HCT116 (cell line): Measurements from ENCODE around the gene KRT36. TPM values are rescaled to one million over a fixed set of nuclear protein-coding genes. Genes with fewer than 3 reads are reported as not detected.

ENCODE experiments used
- ATAC-seq: fragments of 200-7000 bp; cut with Tn5 transposase; 2 replicates; pipeline ENCODE4 v1.9.1; 2020; ENCODE audit warnings: mild to moderate bottlenecking, moderate library complexity
- BruUV-seq: library from RNA; stranded (reverse); fragments of 400-500 nt; replicated peaks from 2 replicates; lab custom pipeline; 2021; lab: Mats Ljungman, UMichigan
- CTCF ChIA-PET: fragments of 300-600 bp; sonication (Branson Sonifier 250); formaldehyde crosslinking; loops from one replicate; lab custom pipeline; 2021; ENCODE audit warnings: antibody characterized with exemption; lab: Charles Lee
- POLR2A ChIA-PET: fragments of 300-600, 350-600 bp; sonication (Branson Sonifier 250); formaldehyde crosslinking; loops from one replicate; lab custom pipeline; 2021; ENCODE audit warnings: antibody characterized with exemption; lab: Charles Lee
- RAD21 ChIA-PET, 2 experiments: fragments of 300-600 bp; sonication (Branson Sonifier 250); formaldehyde crosslinking; loops; one replicate each; lab custom pipeline; 2023; ENCODE audit warnings: low total read pairs in 2 of 2; ENCODE audit not compliant: uncharacterized antibody in 2 of 2, unreplicated experiment in 2 of 2, low non-redundant PET in 1 of 2; lab: Charles Lee
- DNase-seq: peaks from one replicate; pipeline ENCODE4 v3.0.0-alpha.2; 2010; ENCODE audit warnings: low read depth, low spot score
- H2AFZ ChIP-seq: fragments of 200-600 bp; shearing (Covaris generic), sonication (generic); 2 replicates; pipeline ENCODE4 v1.6.1; 2017; ENCODE audit warnings: low read depth, mixed run types, mixed read lengths, antibody characterized with exemption, low read length; ENCODE audit not compliant: poor library complexity, severe bottlenecking
- H3K27ac ChIP-seq: 2 replicates; pipeline ENCODE4 v1.5.1; 2012; ENCODE audit warnings: low read depth, low read length
- H3K27me3 ChIP-seq: fragments of 200-600 bp; sonication (generic); 2 replicates; pipeline ENCODE4 v1.6.1; 2016; ENCODE audit warnings: mixed run types, low read length, mixed read lengths; ENCODE audit not compliant: insufficient read depth
- H3K36me3 ChIP-seq, 2 experiments: fragments of 200-500 bp in 1 of 2; fragments of 200-600 bp in 1 of 2; sonication (Bioruptor generic) in 1 of 2; sonication (generic) in 1 of 2; 2 replicates each; pipeline versions ENCODE4 v1.5.1 to v1.6.1; 2014 to 2016; ENCODE audit warnings: low read length in 2 of 2, inconsistent platforms in 1 of 2, mixed read lengths in 1 of 2, mixed run types in 1 of 2; ENCODE audit not compliant: insufficient read depth in 2 of 2, control insufficient read depth in 1 of 2
- H3K4me1 ChIP-seq, 2 experiments: fragments of 200-600 bp in 1 of 2; sonication (generic) in 1 of 2; 2 replicates each; pipeline versions ENCODE4 v1.5.1 to v1.6.1; 2012 to 2017; ENCODE audit warnings: low read length in 2 of 2, inconsistent platforms in 1 of 2, mild to moderate bottlenecking in 1 of 2, mixed read lengths in 1 of 2, mixed run types in 1 of 2, moderate library complexity in 1 of 2; ENCODE audit not compliant: insufficient read depth in 2 of 2, control insufficient read depth in 1 of 2
- H3K4me2 ChIP-seq: fragments of 200-600 bp; sonication (generic); 2 replicates; pipeline ENCODE4 v1.6.1; 2017; ENCODE audit warnings: mixed run types, low read length, mixed read lengths
- H3K4me3 ChIP-seq, 2 experiments: fragments of 200-600 bp in 1 of 2; sonication (generic) in 1 of 2; replicated peaks in 1 of 2; 2 replicates each; pipeline ENCODE4 v1.5.1; 2011 to 2016; ENCODE audit warnings: low read length in 2 of 2, control low read depth in 1 of 2, low read depth in 1 of 2, mild to moderate bottlenecking in 1 of 2, mixed read lengths in 1 of 2, mixed run types in 1 of 2
- H3K79me2 ChIP-seq: fragments of 200-600 bp; sonication (generic); 2 replicates; pipeline ENCODE4 v1.6.1; 2017; ENCODE audit warnings: mild to moderate bottlenecking, mixed run types, low read length, moderate library complexity, mixed read lengths; ENCODE audit not compliant: insufficient read depth
- H3K9ac ChIP-seq: fragments of 200-600 bp; sonication (generic); 2 replicates; pipeline ENCODE4 v1.6.1; 2016; ENCODE audit warnings: low read length, mixed read lengths
- H3K9me2 ChIP-seq: fragments of 200-600 bp; sonication (generic), shearing (Covaris generic); 2 replicates; pipeline ENCODE4 v1.6.1; 2017; ENCODE audit warnings: mixed run types, mild to moderate bottlenecking, moderate library complexity; ENCODE audit not compliant: insufficient read depth
- H3K9me3 ChIP-seq, 2 experiments: fragments of 200-500 bp in 1 of 2; fragments of 200-600 bp in 1 of 2; sonication (Bioruptor generic) in 1 of 2; sonication (generic) in 1 of 2; 2 replicates each; pipeline ENCODE4 v1.6.1; 2014 to 2017; ENCODE audit warnings: low read length in 2 of 2, mixed read lengths in 2 of 2, inconsistent platforms in 1 of 2, low read depth in 1 of 2, mild to moderate bottlenecking in 1 of 2, mixed run types in 1 of 2, moderate library complexity in 1 of 2; ENCODE audit not compliant: control insufficient read depth in 1 of 2, insufficient read depth in 1 of 2
- H4K20me1 ChIP-seq: fragments of 200-600 bp; sonication (generic), shearing (Covaris generic); 2 replicates; pipeline ENCODE4 v1.6.1; 2017; ENCODE audit warnings: mixed run types, mild to moderate bottlenecking, moderate library complexity; ENCODE audit not compliant: insufficient read depth
- CBX3 ChIP-seq: IDR thresholded peaks from 2 replicates; pipeline ENCODE4 v1.6.1; 2012; ENCODE audit warnings: low read depth
- EGR1 ChIP-seq: IDR thresholded peaks from 2 replicates; pipeline ENCODE4 v1.6.1; 2012; ENCODE audit warnings: low read depth
- ELF1 ChIP-seq: IDR thresholded peaks from 2 replicates; pipeline ENCODE4 v1.6.1; 2012; ENCODE audit warnings: low read depth, borderline replicate concordance
- EZH2 ChIP-seq: fragments of 200-600 bp; sonication (generic); IDR thresholded peaks from 2 replicates; pipeline ENCODE4 v1.6.1; 2017; ENCODE audit warnings: antibody characterized with exemption, mixed run types
- EZH2phosphoT487 ChIP-seq: fragments of 200-600 bp; IDR thresholded peaks from 2 replicates; pipeline ENCODE4 v1.6.1; 2018; ENCODE audit warnings: antibody characterized with exemption, borderline replicate concordance
- JUND ChIP-seq: IDR thresholded peaks from 2 replicates; pipeline ENCODE4 v1.6.1; 2012
- POLR2AphosphoS5 ChIP-seq: IDR thresholded peaks from 2 replicates; pipeline ENCODE4 v1.6.1; 2011; ENCODE audit warnings: mild to moderate bottlenecking, low read depth, low read length, moderate library complexity
- RAD21 ChIP-seq: IDR thresholded peaks from 2 replicates; pipeline ENCODE4 v1.6.1; 2012; ENCODE audit warnings: low read depth, mild to moderate bottlenecking
- SIN3A ChIP-seq: IDR thresholded peaks from 2 replicates; pipeline ENCODE4 v1.6.1; 2012; ENCODE audit warnings: low read depth
- SP1 ChIP-seq: IDR thresholded peaks from 2 replicates; pipeline ENCODE4 v1.6.1; 2012; ENCODE audit warnings: low read depth
- SRF ChIP-seq: IDR thresholded peaks from 2 replicates; pipeline ENCODE4 v1.6.1; 2012; ENCODE audit warnings: low read depth
- YY1 ChIP-seq: IDR thresholded peaks from 2 replicates; pipeline ENCODE4 v1.6.1; 2011; ENCODE audit warnings: low read length, low read depth, moderate library complexity, mild to moderate bottlenecking; ENCODE audit not compliant: insufficient replicate concordance; ENCODE audit errors: extremely low read depth
- ZFX ChIP-seq: fragments of 450-650 bp; IDR thresholded peaks from 2 replicates; pipeline ENCODE4 v1.6.1; 2017
- ZNF274 ChIP-seq: fragments of 200-500 bp; sonication (Bioruptor generic); IDR thresholded peaks from 2 replicates; pipeline ENCODE4 v1.6.1; 2014; ENCODE audit warnings: mild to moderate bottlenecking, low read depth, low read length, inconsistent platforms
- intact Hi-C: fragments of 100-400 bp; cut with micrococcal nuclease; formaldehyde crosslinking; loops from 2 replicates; pipeline ENCODE4 v1.10.0; 2022
- total RNA-seq: library from RNA; stranded (reverse); gene quantifications from one replicate; pipeline ENCODE4 v1.2.1, GENCODE V29; 2021; ENCODE audit not compliant: unreplicated experiment
- TF ChIP-seq, protein P1 (sequence below): IDR thresholded peaks from 2 replicates; pipeline ENCODE4 v1.6.1; 2012; ENCODE audit warnings: low read depth
- TF ChIP-seq, protein P2 (sequence below): IDR thresholded peaks from 2 replicates; pipeline ENCODE4 v1.6.1; 2012

The KRT36 gene
- total RNA-seq, 1 experiment from 2014 or later = not detected

DNA sequence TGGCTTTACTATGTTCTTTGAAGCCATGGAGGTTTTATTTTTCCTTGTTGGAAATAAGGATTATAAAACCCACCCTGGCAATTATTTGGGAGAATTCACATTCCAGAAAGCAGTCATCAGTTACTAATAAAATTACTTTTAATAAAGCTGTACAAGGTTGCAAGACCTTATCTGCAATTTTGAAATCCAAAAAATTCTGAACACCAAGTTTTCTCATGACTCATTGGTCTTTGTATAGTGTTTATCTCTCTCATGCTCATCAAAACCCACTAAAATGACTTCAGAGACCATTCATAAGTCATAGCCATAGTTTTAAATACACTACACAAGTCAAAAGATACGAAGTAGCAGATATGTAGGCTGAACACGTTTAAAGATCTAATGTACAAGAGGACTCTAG, 42.9 kb downstream of the KRT36 start:
- Histone ChIP-seq H3K9me3 (no peaks in the 10 kb centered on the region), H3K36me3 (no peaks in the 10 kb centered on the region), H3K79me2 (no peaks in the 10 kb centered on the region), H3K9ac (no peak overlapping the region), H2AFZ (no peak overlapping the region), H3K9me2 (no peaks in the 10 kb centered on the region), H3K27ac (no peak overlapping the region), H3K4me3 (no peak overlapping the region), H4K20me1 (no peaks in the 10 kb centered on the region), H3K4me1 (peaks cover 0 to 13% of the 10 kb centered on the region in 2 experiments; a peak in 2 of 4 replicates), H3K27me3 (no peaks in the 10 kb centered on the region), H3K4me2 (no peak overlapping the region)
- intact Hi-C loops = no loop called here
- ChIA-PET RAD21 (no interaction called here), CTCF (no interaction called here), POLR2A (no interaction called here)
- TF ChIP-seq EGR1 (no peak), ELF1 (no peak), POLR2AphosphoS5 (no peak), EZH2phosphoT487 (no peak), ZNF274 (no peak), ZFX (no peak), CBX3 (no peak), RAD21 (no peak), SIN3A (no peak), YY1 (no peak), EZH2 (no peak), SRF (no peak), JUND (no peak), SP1 (no peak)
- TF ChIP-seq, protein P1, sequence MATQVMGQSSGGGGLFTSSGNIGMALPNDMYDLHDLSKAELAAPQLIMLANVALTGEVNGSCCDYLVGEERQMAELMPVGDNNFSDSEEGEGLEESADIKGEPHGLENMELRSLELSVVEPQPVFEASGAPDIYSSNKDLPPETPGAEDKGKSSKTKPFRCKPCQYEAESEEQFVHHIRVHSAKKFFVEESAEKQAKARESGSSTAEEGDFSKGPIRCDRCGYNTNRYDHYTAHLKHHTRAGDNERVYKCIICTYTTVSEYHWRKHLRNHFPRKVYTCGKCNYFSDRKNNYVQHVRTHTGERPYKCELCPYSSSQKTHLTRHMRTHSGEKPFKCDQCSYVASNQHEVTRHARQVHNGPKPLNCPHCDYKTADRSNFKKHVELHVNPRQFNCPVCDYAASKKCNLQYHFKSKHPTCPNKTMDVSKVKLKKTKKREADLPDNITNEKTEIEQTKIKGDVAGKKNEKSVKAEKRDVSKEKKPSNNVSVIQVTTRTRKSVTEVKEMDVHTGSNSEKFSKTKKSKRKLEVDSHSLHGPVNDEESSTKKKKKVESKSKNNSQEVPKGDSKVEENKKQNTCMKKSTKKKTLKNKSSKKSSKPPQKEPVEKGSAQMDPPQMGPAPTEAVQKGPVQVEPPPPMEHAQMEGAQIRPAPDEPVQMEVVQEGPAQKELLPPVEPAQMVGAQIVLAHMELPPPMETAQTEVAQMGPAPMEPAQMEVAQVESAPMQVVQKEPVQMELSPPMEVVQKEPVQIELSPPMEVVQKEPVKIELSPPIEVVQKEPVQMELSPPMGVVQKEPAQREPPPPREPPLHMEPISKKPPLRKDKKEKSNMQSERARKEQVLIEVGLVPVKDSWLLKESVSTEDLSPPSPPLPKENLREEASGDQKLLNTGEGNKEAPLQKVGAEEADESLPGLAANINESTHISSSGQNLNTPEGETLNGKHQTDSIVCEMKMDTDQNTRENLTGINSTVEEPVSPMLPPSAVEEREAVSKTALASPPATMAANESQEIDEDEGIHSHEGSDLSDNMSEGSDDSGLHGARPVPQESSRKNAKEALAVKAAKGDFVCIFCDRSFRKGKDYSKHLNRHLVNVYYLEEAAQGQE = no peak
- TF ChIP-seq, protein P2, sequence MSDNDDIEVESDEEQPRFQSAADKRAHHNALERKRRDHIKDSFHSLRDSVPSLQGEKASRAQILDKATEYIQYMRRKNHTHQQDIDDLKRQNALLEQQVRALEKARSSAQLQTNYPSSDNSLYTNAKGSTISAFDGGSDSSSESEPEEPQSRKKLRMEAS = no peak
- BruUV-seq = no TSS peak
- DNase-seq (no peak), ATAC-seq (no peak)
